ENCODE results near the gene MGRN1.

GRCh38 chr16:4625560-4626159, 1.0 kb downstream of the MGRN1 start:
- TF ChIP-seq ZNF274 (IDR thresholded peaks at IDR 0.05; ENCODE audit: low read depth, low read length), result no peak
- TF ChIP-seq SUZ12 (IDR thresholded peaks at IDR 0.05; ENCODE audit: extremely low read depth, insufficient read depth, insufficient read length), result no peak

All from NT2/D1 (cell line).